ENCODE data around the gene NUDT17. TPM values are rescaled to one million over a fixed set of nuclear protein-coding genes. Genes with fewer than 3 reads are reported as not detected.

The NUDT17 gene
- total and polyA plus RNA-seq, 2 of the 8 experiments (the other 6 are each of a cell fraction or from before 2014, with no cell fraction given): 2.7 to 4.1 TPM

DNA sequence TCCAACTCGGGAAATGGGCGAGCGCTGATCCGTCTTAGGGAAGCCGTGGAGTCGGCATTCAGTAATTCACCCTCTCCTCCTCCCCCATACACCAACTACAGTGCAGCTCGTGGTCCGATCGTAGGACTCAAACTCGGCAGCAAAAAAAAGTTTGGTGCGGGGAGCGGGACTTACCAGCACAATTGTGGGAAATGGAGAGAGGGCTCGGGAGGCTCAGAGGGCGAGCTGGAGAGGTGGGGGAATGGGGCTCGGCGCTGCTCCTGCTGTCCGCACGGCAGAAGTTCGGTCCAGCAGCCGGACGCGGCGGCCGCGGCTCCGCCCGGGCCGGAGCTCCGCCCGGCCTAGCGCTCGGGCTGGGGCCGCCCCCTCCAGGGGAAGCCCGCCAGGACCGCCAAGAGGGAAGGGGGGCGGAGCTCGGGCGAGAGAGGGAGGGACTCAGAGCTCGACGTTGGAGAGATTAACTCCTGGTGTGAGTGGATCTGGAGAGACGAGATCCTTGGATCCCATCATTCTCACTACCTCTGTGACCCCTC, 14.1 kb downstream of the NUDT17 start (continued):
- TF ChIP-seq TBP (IDR thresholded peaks at IDR 0.05; ENCODE audit: low read depth, low read length) (peak; percentile 56; the same call in 1 of the 2 replicates), JUN (IDR thresholded peaks at IDR 0.05; ENCODE audit: low read depth, low read length) (no peak), POLR2AphosphoS5 (IDR thresholded peaks at IDR 0.05; ENCODE audit: low read depth, low read length) (peak; percentile 50; the same call in 1 of the 2 replicates), SAP30 (IDR thresholded peaks at IDR 0.05; ENCODE audit: insufficient read depth, insufficient replicate concordance, low read length) (peak; percentile 4)
